LNCaP clone FGC (cell line): ENCODE results near the gene MICAL2.

Source experiments
- DNase-seq: peaks from one replicate; pipeline ENCODE4 v3.0.0-alpha.2; 2011; ENCODE audit warnings: low read depth
- H3K4me3 ChIP-seq: 2 replicates; pipeline ENCODE4 v1.5.1; 2011; ENCODE audit warnings: mild to moderate bottlenecking, low read depth, low read length, control low read depth
- CTCF ChIP-seq: IDR thresholded peaks from 2 replicates; pipeline ENCODE4 v1.5.1; 2012; ENCODE audit warnings: mild to moderate bottlenecking; ENCODE audit not compliant: control insufficient read depth, insufficient read depth; ENCODE audit errors: extremely low read depth

MICAL2 gene

GRCh38 chr11:12171921-12172320 lies 61.5 kb downstream of the MICAL2 start:
- TF ChIP-seq CTCF = no peak
- no peak for DNase-seq
- H3K4me3 ChIP-seq = no peak overlapping the region

GRCh38 chr11:12172493-12173013 lies 62.2 kb downstream of the MICAL2 start:
- no peak for DNase-seq
- no peak overlapping the region for H3K4me3 ChIP-seq
- no peak for TF ChIP-seq CTCF

GRCh38 chr11:12173111-12173510 lies 62.7 kb downstream of the MICAL2 start:
- TF ChIP-seq CTCF = no peak

GRCh38 chr11:12174128-12174476 lies 63.7 kb downstream of the MICAL2 start:
- no peak for DNase-seq
- TF ChIP-seq CTCF = no peak
- H3K4me3 ChIP-seq = no peak overlapping the region

More at GRCh38 chr11:12173111-12173510, 62.7 kb downstream of the MICAL2 start:
- H3K4me3 ChIP-seq = no peak overlapping the region
- DNase-seq = no peak

GRCh38 chr11:12174477-12175143 lies 64.2 kb downstream of the MICAL2 start:
- TF ChIP-seq CTCF = no peak
- no peak overlapping the region for H3K4me3 ChIP-seq
- no peak for DNase-seq

- H3K4me3 ChIP-seq = no peak overlapping the region
- no peak for TF ChIP-seq CTCF
- DNase-seq = no peak
Measured at GRCh38 chr11:12175694-12176241, 65.4 kb downstream of the MICAL2 start.

- no peak for DNase-seq
- TF ChIP-seq CTCF = no peak
- H3K4me3 ChIP-seq = no peak overlapping the region
Measured at GRCh38 chr11:12176410-12176809, 66.0 kb downstream of the MICAL2 start.
